ENCODE data around the gene VIPR2.

VIPR2 gene

DNA sequence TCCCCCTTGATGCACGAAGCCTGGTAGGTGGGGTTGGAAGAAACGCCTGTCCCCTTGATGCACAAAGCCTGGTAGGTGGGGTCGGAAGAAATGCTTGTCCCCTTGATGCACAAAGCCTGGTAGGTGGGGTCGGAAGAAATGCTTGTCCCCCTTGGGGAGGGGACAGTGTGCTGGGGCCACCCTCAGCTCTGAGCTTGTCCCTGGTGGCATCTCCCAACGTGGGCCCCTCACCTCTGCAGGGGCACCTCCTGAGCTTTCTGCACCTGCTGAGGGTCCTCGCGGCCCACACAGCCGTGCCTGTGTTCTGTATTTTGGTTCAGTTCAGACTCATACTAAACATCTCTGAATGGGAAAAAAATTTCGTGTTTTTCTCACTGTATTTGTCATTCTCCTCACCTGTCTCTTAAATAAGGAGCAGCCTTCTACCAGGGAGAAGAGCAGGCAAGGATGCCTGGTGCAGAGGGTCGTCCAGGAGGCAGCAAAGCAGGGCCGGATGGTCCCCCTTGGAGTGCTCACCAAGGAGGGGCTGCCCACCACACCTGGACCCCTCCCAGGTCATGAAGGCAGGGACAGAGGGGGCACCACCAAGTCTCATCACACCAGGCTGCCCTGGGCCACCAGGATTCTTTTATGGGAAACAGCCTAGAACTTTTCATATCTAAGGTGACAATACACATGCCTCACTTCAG is 24.7 kb downstream of the VIPR2 start:
- no peak for DNase-seq (ENCODE audit: low read depth in 2 of 2)

DNA sequence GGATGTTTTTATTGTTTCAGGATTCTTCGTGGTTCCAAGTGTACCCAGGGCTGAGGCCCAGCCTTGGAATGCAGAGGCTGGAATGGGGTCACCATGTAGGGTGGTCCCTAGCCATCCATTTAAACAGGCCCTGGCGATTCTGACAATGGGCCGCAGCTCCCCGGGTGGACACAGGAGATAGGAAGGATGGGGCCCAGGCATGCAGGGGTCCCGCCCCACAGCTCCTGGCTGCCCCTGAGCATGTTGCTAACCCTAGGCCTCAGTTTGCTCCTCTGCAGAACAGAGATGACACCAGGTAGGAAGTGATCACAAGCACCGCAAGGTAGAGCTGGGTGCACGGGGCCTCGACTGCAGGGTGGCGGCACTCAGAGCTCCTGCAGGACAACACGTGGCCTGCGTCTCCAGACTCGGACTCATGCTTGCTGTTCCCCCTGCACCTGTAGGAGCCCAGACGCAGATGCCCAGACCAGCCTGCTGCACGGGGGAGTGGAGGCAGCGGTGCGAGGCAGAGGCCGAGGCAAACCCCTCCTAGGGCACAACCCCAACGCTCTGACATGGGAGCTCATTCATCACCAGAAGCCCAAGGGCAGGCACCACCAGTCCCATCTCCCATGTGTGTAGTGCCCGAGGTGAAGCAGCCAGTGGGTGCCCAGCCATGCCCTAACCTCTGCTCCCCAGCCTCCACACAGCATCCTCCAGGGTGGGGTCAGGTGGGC is 25.5 kb downstream of the VIPR2 start:
- no peak for DNase-seq (ENCODE audit: low read depth in 2 of 2)

DNA sequence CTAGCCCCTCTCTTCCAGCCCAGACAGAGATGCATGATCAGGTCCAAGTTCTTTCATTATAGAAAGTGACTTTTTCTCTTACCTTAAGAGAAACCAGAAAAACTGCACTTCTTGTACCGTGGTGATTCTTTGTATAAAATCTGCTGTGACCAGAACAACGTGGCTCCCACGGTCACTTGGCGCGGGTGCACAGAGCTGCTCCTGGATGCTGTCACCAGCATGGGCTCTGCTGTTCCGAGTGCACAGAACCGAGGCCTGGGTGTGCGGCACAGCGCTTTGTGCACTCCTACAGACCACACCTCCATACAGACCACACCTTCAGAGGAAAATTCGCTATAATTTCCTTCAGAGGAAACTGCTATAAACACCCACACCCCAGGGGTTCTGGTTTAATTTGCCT is 26.0 kb downstream of the VIPR2 start:
- no peak for DNase-seq (ENCODE audit: low read depth in 2 of 2)

DNA sequence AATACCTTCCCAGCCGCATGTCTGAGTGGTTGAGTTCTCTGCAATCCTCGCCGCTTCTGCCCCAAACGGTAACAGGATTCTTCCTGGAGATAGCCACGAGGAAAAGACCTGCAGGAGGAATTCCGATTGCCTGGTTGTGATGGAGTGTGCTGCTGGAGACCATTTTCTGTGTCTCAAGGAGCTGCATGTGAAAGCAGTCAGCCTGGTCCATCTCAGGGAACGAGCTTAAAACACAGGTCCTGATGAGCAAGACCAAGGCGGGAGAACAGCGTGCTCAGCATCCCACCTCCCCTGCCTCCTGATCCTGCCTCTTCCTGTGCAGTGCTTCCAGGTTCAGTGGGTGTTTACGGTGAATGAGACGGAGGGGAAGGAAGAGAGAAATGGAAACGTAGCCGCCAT is 26.5 kb downstream of the VIPR2 start:
- no peak for DNase-seq (ENCODE audit: low read depth in 2 of 2)

DNA sequence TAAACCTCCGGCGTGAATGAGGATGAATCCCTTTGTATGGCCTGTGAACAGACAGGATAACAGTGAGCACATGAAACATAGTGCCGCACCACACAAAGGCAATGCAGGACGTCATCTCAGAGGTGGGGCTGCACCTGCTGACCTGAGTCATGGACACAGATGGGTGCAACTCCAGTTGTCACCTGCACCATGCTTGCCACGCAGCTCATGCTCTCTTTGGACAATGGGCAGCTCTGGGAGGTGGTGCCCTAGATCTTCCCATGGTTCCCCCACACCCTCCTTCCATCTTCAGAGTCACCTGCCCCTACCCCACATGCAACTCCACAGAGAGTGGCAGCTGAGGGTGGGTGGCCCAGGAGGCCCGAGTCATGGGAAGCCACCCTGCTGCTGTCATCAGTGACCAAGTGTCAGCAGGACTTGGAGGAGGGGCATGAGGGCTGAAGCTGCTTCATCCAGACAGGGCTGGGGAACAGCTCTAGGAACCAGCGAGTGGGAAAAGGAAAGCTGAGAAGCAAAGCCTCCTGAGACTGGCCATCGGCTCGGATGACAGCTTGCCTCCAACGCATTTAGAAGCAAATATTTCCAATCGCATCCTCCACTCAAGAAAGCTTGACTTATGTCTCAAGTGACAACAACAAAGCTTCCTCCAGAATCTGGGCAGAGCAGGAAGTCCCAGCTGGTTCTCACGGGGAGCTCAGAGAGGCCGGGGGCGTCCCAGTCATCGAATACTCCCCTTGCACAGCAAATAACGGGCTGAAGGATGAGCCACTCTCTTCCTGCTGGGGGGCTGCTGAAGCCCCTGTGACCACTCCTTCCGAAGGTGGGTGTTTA is 27.1 kb downstream of the VIPR2 start:
- no peak for DNase-seq (ENCODE audit: low read depth in 2 of 2)

DNA sequence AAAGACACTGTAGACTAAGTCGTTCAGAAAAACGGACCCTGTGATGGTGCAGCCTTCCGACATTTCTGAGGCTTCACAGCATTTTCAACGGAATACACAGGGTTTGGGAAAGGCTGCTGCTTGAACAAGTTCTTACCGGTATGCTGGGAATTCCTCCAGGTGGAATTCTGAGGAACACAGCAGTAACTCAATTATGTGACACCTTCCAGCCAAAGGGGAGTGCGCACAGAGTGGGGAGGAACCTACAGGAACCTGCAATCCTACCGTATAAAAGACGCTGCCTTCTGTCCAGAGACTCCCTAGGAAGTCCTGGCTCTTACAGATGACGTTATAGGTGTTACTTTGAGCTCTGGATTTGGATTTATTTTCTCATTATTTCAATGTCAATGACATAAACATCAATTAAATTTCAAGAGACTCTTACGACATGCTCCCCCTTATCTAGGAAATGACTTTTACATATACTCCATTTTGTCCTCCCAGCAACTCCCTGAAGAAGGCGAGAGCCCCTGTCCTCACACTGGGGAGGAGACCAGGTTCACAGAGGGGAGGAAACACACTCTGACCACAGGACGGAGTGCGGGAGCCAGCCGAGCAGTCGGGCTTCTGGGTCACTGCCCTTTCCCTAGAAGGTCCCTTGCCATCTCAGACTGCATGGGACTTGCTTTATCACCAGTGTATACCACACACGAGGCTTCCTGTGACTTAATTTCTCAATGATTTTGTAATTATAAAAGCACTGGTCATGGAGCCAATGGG is 27.9 kb downstream of the VIPR2 start:
- no peak for DNase-seq (ENCODE audit: low read depth in 2 of 2)

DNA sequence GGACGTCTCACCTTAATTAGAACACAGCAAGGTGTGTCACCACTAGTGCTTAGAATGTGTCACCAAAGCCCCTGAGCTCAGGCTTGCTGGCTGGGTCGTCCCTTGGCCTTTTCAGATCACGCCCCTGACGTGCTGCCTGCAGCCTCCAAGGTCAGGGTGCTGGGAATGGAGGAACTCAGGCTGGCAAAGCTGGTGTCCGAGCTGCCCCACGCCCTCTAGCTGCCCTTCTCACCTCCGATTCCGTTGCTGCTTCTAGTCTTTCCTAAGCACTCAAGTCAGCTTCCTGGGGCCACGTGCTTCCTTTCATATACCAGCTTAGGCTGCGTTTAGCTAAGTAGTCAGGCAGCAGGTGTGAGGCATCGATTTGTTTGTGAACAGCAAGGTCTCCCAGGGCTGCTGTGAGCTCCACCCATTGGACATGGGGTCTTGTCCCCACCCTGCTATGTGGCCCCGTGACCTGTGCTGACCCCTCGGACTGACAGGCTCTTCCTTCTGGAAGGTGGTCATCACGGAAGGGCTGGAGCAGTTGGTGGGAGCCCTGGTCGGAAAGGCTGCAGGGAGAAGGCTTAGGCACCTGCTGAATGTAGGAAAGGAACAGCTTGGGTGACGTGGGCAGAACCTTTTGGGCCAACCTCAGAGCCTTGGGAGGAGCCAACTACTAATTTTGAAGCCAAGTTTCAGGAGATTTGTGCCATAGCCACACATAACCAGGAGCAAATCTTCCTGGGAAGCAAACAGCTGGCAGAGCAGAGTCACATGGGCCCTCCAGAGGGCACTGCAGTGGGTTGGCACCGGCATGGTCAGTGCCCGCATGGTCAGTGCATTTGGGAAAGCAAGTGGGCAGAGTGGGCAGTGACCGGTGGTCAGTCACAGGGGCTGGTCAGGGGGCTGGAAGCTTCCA is 28.8 kb downstream of the VIPR2 start:
- DNase-seq (ENCODE audit: low read depth in 2 of 2), result no peak

DNA sequence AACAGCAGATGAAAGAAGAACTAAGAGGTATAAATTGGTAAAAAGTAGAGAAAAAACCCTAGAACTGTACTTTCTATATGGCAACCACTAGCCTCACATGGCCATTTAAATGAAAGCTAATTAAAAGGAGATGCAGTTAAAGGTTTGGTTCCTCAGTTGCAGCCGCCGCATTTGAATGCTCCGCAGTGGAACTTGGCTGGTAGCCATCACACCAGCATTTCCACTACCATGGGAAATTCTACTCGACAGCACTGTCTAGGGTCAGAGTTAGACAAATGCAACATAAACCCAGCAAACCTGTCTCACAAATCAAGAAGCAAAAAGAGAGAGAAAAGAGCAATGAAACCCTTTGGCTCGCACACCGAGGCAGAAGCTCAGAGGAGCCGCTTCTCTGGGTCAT is 29.7 kb downstream of the VIPR2 start:
- no peak for DNase-seq (ENCODE audit: low read depth in 2 of 2)

DNA sequence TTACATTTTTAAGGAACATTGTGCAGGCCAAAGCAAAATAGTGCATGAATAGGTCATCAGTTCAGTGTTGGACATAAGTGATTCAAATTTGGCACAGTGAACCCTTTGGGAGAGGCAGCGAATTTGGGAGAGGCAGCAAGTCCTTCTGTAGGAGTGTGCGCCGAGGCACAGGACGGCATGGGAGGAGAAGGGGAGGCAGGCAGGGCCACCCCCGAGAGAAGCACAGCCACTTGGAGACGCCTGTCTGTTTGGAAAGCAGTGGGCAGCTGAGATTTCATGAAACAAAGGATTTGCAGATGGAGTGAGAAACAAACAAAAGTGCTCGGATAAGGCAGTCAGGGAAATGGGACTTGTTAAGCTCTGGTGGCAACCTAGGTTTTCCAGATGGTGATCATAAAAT is 30.6 kb downstream of the VIPR2 start:
- DNase-seq (ENCODE audit: low read depth in 2 of 2), result no peak

DNA sequence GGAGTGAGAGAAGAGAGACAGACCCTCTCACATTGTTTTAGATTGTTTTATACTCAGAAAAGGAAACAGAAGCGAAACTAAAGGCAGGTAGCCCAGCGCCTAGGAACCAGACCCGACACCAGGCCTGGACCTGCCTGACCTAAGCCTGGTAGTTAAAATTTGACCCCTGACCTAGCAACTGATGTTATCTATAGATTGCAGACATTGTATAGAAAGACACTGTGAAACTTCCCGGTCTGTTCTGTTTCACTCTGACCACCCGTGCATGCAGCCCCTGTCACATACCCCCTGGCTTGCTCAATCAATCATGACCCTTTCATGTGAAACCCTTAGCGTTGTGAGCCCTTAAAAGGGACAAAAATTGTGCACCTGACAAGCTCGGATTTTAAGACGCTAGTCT is 31.6 kb downstream of the VIPR2 start:
- no peak for DNase-seq (ENCODE audit: low read depth in 2 of 2)

DNA sequence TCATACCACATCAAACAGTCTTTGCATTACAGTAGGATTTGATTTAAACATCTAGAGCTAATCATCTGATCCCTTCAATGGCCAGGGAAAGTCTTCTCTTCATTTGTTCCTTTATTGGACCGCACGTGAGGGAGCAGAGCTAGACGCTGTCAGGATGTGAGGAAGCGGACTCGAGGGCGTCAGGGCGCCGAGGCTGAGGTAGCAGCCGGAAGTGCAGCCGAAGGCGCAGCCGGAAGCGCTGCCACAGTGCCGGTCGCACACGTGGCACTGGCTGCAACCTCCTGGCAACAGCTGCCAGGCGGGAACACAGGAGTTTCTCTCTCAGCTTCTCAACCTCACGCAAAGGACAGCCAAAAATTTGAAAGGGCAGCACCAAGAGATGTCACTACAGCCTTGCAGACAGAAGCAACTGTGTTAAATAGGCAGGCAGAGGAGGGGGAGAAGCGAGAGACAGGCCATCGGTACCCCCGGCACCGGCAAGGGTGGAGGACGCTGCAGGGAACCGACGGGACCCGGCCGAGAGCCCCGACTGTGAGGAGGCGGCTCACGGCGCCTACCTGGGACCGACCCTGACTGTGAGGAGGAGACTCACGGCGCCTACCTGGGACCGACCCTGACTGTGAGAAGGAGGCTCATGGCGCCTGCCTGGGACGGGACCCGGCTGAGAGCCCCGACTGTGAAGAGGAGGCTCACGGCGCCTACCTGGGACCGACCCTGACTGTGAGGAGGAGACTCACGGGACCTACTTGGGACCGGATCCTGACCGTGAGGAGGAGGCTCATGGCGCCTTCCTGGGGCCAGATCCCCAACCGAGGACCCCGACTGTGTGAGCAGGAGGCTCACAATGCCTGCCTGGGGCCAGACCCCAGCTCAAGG is 32.3 kb downstream of the VIPR2 start:
- no peak for DNase-seq (ENCODE audit: low read depth in 2 of 2)

DNA sequence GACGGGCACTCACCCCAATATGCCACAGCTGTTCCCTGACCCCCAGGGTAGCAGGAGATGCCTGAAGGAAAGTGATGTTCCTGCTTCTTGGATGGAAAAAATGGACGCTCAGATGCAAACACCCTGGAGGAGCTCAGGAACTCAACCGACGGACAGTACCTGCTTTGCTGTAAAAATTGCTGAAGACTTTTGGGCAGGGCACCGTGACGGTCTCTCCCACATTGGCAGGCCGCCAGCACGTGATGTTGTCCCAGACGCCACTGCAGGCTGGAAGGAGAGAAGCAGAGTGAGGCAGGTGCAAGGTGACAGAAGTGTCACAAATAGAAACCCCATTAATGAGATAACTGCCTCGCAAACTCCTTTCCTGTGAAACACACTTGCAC is 35.0 kb downstream of the VIPR2 start:
- DNase-seq (ENCODE audit: low read depth in 2 of 2), result no peak

DNA sequence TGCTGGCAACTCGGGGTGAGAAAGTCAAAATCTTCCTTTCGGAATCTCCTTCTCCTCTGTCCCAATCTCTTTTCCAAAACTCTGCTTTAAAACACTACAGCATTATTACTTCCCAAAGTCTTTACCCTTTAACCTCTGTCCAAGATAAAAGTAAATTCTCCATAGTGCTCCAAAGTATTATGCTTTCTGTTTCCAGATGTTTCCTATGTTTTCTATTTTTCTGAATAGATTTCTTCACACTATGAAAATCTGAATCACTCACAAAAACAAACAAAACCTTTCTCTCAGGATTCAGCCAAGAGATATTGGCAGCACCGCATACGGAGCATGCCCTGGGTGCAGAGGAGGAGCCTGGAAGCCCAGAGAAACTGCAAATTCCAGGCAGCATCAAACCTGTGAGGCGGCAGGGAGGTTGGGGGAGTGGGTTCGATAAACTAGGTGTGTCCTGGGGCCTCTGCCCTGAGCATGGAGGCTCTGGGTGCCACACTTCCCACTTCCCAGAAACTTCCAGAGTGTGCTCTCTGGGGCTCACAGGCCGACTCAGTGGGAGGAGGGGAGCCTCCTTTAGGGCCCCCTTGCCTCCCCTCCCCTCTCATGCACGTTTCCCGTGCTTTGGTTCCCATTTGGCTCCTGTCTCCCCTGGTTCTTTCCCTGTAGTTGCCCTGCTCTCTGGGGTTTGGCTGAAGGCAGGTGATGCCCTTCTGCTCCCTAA is 35.6 kb downstream of the VIPR2 start:
- DNase-seq (ENCODE audit: low read depth in 2 of 2), result no peak

DNA sequence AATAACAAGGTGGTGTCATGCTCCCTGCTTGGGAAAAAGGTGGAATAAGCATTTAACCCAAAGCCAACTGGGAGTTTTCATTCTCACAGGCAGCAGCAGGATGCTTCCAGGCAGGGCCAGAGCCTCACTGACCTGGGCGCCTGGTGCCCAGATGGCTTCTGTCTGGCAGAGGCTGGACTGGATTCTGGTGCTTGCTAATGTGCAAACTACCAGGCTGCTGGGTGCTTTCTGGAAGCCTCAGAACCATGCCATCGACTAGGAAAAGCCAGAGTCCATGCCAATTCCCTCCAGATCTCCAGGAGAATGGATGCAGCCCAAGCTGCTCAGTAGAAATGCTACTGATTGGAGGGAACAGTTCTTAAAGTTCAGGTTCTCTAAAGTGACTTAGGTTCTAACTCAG is 36.2 kb downstream of the VIPR2 start:
- no peak for DNase-seq (ENCODE audit: low read depth in 2 of 2)

DNA sequence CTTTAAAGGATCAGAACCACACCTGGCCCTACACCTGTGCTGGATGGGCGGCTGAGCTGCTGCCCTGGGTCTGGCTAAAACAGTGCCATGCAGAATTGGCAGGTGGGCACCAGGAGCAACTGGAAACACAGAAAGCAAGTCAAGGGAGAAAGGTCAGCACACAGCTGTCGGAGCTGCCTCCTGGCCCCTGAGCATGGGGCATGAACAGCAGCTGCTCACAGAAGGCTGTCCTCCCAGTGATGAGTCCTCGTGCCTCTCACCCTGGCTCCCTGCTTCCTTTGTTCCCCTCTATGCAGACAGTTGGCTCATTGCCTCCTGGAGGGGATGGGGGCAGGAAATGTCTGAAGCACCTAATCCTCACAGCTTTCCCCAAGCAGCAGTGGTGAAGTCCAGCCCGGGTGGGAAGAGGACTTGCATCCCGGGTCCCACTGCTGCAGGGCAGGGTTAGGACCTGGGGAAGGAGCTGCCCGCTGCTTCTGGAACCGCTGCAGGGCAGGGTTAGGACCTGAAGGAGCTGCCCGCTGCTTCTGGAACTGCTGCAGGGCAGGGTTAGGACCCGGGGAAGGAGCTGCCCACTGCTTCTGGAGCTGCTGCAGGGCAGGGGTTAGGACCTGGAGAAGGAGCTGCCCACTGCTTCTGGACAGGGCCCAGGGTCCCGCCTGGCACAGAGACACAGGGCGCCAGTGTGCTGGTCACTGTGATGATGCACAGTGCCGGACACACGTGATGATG is 37.3 kb downstream of the VIPR2 start:
- no peak for DNase-seq (ENCODE audit: low read depth in 2 of 2)

DNA sequence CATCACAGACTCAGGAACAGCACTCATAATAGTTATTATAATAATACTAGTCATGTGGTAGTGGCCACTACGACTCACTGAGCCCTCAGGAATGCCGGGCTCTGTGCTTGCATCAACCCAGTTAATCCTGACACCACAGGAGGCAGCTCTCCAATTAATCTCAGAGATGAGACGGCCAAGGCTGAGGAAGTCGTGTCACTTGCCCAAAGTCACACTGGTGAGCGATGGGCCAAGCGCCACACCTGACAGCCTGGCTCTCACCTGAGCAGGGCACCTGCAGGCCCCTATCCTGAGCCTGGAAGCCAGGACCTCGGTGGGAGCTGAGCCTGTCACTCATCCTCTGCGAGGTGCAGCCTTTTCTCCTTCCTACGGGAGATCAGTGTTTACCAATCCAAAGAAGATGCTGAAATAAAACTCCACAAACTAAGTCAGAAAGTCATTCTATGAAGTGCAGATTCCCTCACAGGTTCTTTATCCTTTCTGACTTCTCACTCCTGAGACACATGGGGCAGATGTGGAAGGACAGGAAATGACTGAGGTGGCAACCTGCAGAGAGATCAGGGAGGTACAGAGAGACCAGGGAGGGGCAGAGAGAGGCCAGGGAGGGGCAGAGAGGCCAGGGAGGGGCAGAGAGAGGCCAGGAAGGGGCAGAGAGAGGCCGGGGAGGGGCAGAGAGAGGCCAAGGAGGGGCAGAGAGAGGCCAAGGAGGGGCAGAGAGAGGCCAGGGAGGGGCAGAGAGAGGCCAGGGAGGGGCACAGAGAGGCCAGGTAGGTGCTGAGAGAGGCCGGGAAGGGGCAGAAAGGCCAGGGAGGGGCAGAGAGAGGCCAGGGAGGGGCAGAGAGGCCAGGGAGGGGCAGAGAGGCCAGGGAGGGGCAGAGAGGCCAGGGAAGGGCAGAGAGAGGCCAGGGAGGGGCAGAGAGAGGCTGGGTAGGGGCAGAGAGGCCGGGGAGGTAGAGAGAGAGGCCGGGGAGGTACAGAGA is 38.5 kb downstream of the VIPR2 start:
- no peak for DNase-seq (ENCODE audit: low read depth in 2 of 2)

DNA sequence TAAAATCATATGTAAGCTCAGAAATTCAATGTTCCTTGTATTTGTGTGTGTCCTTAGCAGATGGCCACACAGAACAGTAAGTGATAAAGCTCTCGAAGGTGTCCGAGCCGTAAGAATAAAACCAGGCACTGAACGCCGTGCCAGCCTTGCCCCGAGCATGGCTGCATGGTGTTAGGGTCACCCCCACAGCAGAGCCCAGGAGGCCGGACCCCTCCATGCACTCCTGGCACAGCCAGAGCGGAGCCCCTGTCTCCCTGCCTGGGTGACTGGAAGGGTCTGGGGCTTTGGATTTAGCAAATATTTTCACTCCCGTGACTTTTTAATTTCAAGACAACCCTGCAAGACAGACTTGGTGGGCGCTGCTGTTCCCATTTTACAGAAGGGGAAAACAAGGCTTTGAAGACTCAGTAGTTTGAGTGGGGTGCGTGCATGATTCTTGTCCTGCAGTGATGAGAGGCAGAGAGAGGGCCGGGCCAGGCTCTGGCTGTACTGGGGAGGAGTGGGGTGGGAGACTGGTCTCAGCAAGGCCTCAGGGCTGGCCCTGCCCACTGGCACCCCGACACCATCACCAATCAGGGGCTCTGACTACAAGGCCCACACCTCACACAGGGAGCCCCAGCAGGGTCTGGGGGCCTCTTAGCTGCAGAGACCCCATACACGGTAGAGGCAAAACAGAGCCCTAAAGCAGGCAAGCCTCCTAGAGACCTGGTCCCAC is 39.4 kb downstream of the VIPR2 start:
- no peak for DNase-seq (ENCODE audit: low read depth in 2 of 2)

Data from fibroblast of skin of left quadriceps (primary cell).